Renal pelvis (tissue), 4 donors: Measurements from ENCODE around the gene SHOX. TPM values are rescaled to one million over a fixed set of nuclear protein-coding genes. Genes with fewer than 3 reads are reported as not detected.
"Not testable (repeated sequence)": the region's sequence is repeated elsewhere in the genome, so short reads cannot be mapped to it uniquely, and the experiment has no call there.

ENCODE experiments used
- DNase-seq: peaks from one replicate; pipeline ENCODE4 v3.0.0-alpha.2; 2013
- polyA plus RNA-seq, 3 donors: library from polyadenylated mRNA; unstranded; fragments of 120-200 nt; gene quantifications; one replicate each; pipeline ENCODE4 v1.2.1, GENCODE V29; 2013; ENCODE audit not compliant: insufficient read length in 3 of 3

The SHOX gene
- polyA plus RNA-seq, 3 donors: 0.07 to 0.30 (median 0.13) TPM

DNA sequence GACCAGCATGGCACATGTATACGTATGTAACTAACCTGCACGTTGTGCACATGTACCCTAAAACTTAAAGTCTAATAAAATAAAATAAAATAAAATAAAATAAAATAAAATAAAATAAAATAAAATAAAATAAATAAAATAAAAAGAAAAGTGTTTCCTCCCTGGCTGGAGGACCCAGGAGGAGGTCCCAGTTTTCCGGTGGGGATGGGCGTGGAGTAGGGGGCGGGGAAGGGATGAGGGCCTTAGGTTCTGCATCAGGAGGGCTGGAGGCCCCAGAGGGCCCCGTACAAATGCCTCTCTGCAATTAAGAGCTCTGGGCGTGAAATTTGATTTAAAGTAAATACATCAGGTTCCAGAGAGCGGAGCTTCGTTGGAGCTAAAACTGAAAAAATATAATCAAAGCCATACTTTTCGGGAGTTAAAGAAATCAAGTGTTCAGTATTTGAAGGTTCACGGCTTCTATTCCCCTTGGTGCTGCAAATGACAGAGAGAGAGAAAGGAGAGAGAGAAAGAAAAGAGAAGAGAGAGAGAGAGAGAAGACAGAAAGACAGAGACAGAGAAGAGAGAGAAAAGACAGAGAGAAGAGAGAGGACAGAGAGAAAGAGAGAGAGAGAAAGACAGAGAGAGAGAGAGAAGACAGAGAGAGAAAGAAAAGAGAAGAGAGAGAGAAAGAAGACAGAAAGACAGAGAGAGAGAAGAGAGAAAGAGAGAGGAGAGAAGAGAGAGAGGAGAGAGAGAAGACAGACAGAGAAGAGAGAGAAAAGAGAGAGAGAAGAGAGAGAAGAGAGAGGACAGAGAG lies 8.7 kb upstream of the SHOX start:
- no peak for DNase-seq

GRCh38 chrX:622802-623201 lies 7.8 kb upstream of the SHOX start:
- DNase-seq: not testable (repeated sequence)

DNA sequence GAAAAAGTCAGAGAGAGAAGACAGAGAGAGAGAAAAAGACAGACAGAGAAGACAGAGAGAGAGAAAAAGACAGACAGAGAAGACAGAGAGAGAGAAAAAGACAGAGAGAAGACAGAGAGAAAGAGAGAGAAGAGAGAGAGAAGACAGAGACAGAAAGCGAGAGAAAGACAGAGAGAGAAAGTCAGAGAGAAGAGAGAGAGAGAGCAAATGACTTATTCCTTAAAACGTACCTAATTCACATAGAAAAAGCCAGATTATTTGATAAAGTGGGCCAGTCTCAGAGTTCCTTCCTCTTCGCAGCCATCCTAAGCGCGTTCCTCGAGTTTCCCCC lies 7.4 kb upstream of the SHOX start:
- DNase-seq: no peak

DNA sequence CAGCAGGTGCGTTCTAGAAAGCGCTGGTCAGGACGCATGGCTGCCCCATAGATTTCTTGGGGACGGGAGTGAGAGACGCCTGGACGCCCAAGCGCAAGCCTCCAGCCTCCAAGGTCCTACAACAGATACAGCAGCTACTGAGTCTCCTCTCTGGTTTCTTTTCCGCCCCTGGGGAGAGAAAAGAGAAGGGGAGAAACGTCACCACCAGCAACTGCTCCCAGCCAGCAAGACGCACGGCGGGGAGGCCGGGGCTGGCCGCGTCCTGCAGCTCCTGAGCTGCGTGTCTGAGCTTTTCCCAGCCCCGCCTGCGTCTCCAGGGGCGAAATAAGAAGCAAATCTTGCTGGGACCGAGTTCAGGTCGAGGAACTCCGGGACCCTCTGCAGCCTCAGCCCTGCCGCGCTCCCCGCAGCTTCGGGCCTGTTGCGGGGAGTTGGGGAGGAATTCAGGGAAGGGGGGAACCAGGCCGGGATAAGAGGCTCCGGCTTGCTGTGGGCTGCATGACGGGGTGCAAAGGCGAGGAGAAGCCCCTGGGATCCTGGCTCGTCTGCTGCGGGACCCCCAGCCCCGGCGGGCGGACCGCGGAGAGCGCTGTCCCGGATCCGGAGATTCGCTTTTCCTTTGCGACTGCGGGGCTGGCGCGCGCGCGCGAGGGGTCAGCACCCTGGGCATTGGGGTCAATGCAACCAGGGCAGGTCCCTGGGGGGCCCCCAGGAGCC lies 6.8 kb upstream of the SHOX start:
- DNase-seq: no peak

DNA sequence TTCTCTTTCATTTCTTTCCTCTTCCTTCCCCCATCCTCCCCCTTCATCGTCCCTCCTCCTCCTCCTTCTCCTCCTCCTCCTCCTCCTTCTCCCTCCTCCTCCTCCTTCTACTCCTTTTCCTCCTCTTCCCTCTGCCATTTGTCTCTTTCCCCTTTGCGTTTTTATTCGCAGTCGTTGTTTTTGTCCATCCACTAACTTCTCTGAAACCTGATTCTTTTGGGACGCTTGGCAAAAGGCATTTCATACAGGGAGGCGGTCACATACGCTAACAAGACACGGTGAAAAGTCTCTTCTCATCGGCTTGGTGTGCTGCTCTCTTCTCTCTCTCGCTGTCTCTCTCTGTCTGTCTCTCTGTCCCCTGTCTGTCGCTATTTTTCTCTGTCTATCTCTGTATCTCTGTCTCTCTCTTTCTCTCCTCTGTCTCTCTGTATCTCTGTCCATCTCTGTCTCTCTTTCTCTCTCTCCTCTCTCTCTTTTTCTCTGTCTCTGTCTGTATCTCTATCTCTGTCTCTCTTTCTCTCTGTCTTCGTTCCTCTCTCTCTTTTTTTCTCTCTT lies 5.4 kb upstream of the SHOX start:
- DNase-seq: no peak

- DNase-seq: not testable (repeated sequence)
These were observed 4.5 kb upstream of the SHOX start for GRCh38 chrX:626047-626446.

GRCh38 chrX:626745-627509 lies 3.7 kb upstream of the SHOX start:
- DNase-seq: no peak

- DNase-seq: no peak
These were observed 3.0 kb upstream of the SHOX start for GRCh38 chrX:627510-627981.

DNA sequence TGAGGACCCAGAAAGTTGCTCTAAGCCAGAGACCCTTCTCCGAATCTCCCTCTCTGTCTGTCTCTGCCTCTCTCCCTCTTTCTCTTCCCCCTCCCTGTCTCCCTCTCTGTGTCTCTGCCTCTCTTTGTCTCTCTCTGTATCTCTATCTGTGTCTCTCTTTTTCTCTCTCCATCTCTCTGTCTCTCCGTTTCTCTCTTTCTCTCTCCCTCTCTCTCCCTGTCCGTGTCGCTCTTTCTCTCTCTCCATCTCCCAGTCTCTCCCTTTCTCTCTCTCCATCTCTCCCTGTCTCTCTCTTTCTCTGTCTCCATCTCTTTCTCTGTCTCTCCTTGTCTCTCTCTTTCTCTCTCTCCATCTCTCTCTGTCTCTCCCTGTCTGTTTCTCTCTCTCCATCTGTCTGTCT lies 2.6 kb upstream of the SHOX start:
- DNase-seq: no peak

- no peak for DNase-seq
These were observed 1.2 kb upstream of the SHOX start for GRCh38 chrX:629230-630006.

GRCh38 chrX:630007-630611 lies 482 bp upstream of the SHOX start:
- DNase-seq: no peak

- no peak for DNase-seq
These were observed 1.3 kb downstream of the SHOX start for GRCh38 chrX:631802-632365.

GRCh38 chrX:632366-633042 lies 1.9 kb downstream of the SHOX start:
- DNase-seq: no peak

DNA sequence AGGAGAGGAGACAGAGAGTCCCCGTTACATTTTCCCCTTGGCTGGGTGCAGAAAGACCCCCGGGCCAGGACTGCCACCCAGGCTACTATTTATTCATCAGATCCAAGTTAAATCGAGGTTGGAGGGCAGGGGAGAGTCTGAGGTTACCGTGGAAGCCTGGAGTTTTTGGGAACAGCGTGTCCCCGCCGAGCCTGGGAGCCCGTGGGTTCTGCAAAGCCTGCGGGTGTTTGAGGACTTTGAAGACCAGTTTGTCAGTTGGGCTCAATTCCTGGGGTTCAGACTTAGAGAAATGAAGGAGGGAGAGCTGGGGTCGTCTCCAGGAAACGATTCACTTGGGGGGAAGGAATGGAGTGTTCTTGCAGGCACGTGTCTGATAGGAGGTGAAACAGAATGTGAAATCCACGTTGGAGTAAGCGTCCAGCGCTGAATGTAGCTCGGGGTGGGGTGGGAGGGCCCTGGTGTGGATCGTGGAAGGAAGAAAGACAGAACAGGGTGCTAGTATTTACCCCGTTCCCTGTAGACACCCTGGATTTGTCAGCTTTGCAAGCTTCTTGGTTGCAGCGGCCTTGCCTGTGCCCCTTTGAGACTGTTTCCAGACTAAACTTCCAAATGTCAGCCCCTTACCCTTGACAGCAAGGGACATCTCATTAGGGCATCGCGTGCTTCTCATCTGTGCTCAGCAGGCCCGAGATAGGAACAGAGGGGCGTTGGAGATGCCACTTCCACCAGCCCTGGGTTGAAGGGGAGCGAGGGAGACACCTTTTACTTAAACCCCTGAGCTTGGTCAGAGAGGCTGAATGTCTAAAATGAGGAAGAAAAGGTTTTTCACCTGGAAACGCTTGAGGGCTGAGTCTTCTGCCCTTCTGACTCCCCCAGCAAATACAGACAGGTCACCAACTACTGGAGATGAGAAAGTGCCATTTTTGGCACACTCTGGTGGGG lies 2.7 kb downstream of the SHOX start:
- DNase-seq: no peak

GRCh38 chrX:633985-634958 lies 3.7 kb downstream of the SHOX start:
- no peak for DNase-seq

GRCh38 chrX:635428-636090 lies 5.0 kb downstream of the SHOX start:
- DNase-seq: no peak

DNA sequence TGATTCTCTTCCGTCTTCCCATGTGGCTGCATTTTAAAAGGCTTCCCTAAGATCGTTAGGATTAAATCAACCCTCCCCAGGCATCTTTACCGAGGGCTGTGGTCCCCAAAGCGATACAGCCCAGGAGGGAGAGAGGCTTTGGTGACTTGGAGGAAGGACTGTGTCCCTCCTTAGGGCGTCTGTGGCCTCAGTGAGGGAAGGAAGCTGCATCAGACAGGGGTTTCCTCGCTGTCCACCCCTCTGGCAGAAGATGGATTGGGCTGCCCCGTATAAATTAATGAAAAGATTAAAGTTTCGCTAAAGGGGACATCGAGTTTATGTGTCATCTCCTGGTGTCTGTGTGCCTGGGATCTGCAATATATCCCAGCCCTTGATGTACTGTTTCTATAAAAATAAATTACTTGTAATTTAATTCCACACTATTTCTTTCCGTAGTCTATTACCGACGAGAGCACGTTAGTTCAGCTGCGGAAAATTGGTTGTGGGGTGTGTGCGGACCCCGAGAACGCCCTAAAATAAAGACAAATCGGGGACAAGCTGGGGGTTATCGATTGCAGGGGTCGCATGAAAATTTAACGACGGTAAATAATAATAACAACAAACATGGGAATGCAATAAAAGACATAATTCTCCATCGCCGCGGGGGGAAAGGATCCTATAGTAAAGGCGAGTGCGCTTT lies 6.5 kb downstream of the SHOX start:
- no peak for DNase-seq
